22Rv1 (cell line): ENCODE results near the gene POLD2.

Source experiments
- H3K27ac ChIP-seq: fragments of 450-650 bp; 2 replicates; pipeline ENCODE4 v1.5.1; 2017
- CTCF ChIP-seq: fragments of 450-650 bp; IDR thresholded peaks from 2 replicates; pipeline ENCODE4 v1.5.1; 2017; ENCODE audit warnings: mild to moderate bottlenecking
- ZFX ChIP-seq: fragments of 450-650 bp; IDR thresholded peaks from 2 replicates; pipeline ENCODE4 v1.6.1; 2017; ENCODE audit warnings: antibody characterized with exemption, borderline replicate concordance

Gene POLD2

GRCh38 chr7:44114586-44115310 is 8.6 kb downstream of the POLD2 start:
- peak overlapping the region; percentile 91 for H3K27ac ChIP-seq
- TF ChIP-seq CTCF, result no peak
- TF ChIP-seq ZFX, result no peak

- peak overlapping the region; percentile 91 for H3K27ac ChIP-seq
- TF ChIP-seq ZFX (no peak), CTCF (0 out of 2 replicates have a peak, but pooled peaks have one; percentile 4)
These were observed 9.5 kb downstream of the POLD2 start for GRCh38 chr7:44113764-44114354.

- H3K27ac ChIP-seq, result peak overlapping the region; percentile 91
- TF ChIP-seq CTCF (0 out of 2 replicates have a peak, but pooled peaks have one; percentile 14), ZFX (no peak)
These were observed 10.2 kb downstream of the POLD2 start for GRCh38 chr7:44112997-44113763.

DNA sequence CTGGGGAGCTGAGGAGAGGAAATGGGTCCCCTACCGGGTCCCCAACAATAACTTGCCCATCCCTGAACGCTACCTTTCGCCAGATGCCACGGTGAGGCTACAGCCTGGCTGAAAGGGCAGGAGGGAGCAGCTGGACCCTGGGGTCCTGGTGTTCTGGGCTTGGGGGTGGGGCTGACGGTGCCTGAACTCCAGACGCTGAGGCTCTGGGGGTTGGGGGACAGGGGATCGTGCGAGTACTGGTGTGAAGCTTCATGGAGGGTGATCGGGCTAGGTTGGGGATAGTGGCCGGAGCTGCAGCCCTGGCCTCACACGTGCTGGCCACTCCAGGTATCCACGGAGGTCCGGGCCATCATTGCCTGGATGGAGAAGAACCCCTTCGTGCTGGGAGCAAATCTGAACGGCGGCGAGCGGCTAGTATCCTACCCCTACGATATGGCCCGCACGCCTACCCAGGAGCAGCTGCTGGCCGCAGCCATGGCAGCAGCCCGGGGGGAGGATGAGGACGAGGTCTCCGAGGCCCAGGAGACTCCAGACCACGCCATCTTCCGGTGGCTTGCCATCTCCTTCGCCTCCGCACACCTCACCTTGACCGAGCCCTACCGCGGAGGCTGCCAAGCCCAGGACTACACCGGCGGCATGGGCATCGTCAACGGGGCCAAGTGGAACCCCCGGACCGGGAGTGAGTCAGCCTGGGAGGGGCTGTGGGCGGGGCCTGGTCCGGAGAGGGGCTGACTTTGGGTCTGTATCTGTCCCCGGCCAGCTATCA is 10.9 kb downstream of the POLD2 start:
- TF ChIP-seq CTCF (peak; percentile 60), ZFX (no peak)
- H3K27ac ChIP-seq, result peak overlapping the region; percentile 91

- peak overlapping the region; percentile 91 for H3K27ac ChIP-seq
- TF ChIP-seq CTCF, result no peak
- no peak for TF ChIP-seq ZFX
These were observed 11.6 kb downstream of the POLD2 start for GRCh38 chr7:44111761-44112160.

DNA sequence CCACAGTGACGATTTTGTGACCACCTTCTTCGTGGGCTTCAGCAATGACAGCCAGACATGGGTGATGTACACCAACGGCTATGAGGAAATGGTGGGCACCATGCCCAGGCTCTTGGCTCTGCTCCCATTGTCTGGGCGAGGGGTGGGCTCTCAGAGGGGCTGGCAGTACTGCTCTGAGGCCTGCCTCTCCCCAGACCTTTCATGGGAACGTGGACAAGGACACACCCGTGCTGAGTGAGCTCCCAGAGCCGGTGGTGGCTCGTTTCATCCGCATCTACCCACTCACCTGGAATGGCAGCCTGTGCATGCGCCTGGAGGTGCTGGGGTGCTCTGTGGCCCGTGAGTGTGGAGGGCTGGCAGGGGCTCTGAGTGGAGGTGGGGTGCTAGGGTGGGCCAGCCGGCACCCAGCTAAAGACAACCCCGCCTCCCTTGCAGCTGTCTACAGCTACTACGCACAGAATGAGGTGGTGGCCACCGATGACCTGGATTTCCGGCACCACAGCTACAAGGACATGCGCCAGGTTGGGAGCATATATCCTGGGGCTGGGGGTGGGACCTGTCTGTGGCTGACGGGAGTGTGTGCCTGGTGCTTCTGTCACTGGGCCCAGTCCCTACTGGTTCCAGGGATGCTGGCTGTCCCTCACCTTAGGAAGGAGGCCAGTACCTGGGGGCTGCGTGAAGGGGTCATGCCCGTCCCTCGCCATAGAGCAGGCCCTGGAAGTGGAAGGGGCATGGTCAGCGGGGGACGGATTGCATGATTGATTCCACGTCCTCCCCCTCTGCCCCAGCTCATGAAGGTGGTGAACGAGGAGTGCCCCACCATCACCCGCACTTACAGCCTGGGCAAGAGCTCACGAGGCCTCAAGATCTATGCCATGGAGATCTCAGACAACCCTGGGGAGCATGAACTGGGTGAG is 12.4 kb downstream of the POLD2 start:
- TF ChIP-seq ZFX, result no peak
- no peak for TF ChIP-seq CTCF

More for the DNA sequence above, 12.4 kb downstream of the POLD2 start:
- no peak overlapping the region for H3K27ac ChIP-seq
